GM13977 (cell line): Measurements from ENCODE around the gene COPZ2.

Source experiments
- DNase-seq: peaks from one replicate; pipeline ENCODE4 v3.0.0; 2012; ENCODE audit warnings: low spot score
- CTCF ChIP-seq: IDR thresholded peaks from 2 replicates; pipeline ENCODE4 v1.5.1; 2012; ENCODE audit warnings: mild to moderate bottlenecking, control low read depth; ENCODE audit not compliant: insufficient read depth; ENCODE audit errors: extremely low read depth, missing control alignments
- in situ Hi-C: fragments of 300-500 bp; cut with MboI; formaldehyde crosslinking; loops from one replicate; pipeline ENCODE4 v1.12.0; 2022; ENCODE audit warnings: low sequenced_read_pairs, low pct_unique_long_range_greater_than_20kb, mixed read lengths, inconsistent platforms; ENCODE audit not compliant: unreplicated experiment

The COPZ2 gene

DNA sequence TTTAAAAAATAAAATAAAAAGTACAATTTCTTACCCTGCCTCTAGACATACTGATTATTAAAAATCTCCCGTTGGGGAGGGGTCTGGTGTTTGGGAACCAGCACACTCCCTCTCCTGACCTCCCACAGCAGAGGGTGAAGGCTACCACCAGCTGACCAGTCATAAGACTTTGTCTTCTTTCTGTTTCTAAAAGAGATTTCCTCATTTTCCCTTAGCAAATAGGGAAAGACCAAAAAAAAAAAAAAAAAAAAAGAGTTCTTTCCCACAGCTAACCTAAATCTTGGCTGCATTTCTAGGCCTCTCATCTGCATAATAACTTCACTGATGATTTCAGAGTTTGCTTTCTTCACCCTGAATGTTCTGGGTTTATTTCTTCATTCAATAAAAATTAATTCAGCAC, 36.4 kb downstream of the COPZ2 start:
- no peak for DNase-seq
- in situ Hi-C loops = no loop called here
- no peak for TF ChIP-seq CTCF

GRCh38 chr17:47999582-47999981, 38.0 kb downstream of the COPZ2 start:
- no peak for TF ChIP-seq CTCF
- in situ Hi-C loops = no loop called here
- no peak for DNase-seq

GRCh38 chr17:47998044-47998443, 39.6 kb downstream of the COPZ2 start:
- in situ Hi-C loops = no loop called here
- DNase-seq = no peak
- no peak for TF ChIP-seq CTCF

DNA sequence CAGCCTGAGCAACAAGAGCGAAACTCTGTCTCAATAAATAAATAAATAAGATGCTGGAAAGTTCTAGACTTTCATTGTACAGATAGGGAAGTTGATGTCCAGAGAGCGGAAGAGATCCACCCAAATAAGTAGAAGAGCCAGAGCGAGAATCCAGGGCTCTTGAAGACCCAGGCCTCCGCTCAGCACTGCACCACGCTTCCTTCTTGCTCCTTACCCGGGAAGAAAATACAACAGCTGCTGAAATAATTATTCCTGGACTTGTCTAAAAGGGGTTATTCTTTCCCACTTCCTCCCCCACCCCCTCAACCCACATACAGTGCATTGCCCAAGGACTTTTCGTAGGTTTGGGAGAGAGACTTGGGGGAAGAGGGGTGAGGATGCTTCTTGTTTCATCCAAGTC, 40.0 kb downstream of the COPZ2 start:
- in situ Hi-C loops = no loop called here
- no peak for DNase-seq
- no peak for TF ChIP-seq CTCF

- no peak for DNase-seq
- no peak for TF ChIP-seq CTCF
- in situ Hi-C loops = no loop called here
Observed at GRCh38 chr17:47996201-47996600, 41.4 kb downstream of the COPZ2 start.

DNA sequence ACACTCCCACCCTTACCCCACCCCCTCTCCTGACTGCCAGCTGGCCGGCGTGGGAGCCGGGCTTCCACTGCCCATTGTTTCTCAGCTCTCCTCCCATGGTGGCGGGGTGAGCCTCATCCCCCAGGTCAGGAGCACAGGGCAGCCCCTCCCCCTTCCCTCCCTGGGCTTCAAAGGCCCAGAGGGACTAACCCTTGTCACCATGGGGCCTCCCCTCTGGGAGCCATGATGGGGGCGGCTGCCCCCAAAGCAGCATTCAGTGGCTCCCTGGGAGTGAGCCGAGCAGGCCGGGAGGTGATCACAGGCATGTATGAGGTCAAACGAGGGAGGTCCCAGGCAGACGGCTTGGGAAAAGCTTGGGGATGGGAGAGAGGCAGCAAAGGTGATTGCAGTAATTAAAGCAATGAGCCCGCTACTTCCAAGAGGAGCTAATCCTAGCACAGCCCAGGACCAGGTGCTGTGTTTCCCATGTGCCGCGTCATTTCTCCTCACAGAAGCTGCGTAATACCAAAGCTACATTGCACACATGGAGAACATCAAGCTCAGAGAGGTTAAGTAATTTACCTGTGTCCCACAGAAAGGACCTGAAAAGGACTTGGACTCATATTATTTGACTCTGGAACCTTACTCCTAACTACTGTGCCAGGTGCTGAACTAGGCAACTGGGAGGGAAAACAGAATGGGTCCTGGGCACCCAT, 42.2 kb downstream of the COPZ2 start:
- no peak for TF ChIP-seq CTCF
- in situ Hi-C loops = no loop called here
- no peak for DNase-seq

DNA sequence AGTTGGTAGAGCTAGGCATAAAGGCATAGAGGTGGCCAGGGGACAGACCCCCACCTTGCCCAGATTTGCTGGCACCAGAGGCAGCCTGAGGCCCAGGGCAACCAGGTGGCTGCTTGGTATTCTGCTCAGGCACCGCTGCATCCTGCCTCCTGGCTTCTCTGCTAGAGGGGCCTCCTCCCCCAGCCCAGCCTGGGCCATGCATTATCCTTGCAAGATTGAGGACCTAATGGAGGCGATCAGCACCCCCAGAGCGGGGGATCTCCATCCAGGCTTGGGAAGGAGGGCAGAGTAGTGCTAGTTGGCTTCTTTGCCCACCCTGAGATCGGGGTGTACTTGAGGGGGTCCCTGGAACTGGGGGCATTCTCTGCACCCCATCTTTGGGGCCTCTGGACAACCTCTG, 42.9 kb downstream of the COPZ2 start:
- in situ Hi-C loops = no loop called here
- DNase-seq = no peak
- TF ChIP-seq CTCF = no peak
